Mammary epithelial cell (primary cell): ENCODE data around the gene ADAMTS4.

ENCODE experiments used
- CTCF ChIP-seq, 2 donors: IDR thresholded peaks in 1 of 2; conservative IDR thresholded peaks in 1 of 2; 2 replicates each; pipeline ENCODE4 v1.5.1; 2011 to 2012; ENCODE audit warnings: inconsistent platforms in 2 of 2, low read length in 2 of 2, mild to moderate bottlenecking in 2 of 2, control low read depth in 1 of 2, low read depth in 1 of 2; ENCODE audit not compliant: insufficient read depth in 1 of 2; ENCODE audit errors: extremely low read depth in 1 of 2
- EZH2 ChIP-seq: IDR thresholded peaks from 2 replicates; pipeline ENCODE4 v1.6.1; 2012; ENCODE audit warnings: low read length, inconsistent platforms, borderline replicate concordance

DNA sequence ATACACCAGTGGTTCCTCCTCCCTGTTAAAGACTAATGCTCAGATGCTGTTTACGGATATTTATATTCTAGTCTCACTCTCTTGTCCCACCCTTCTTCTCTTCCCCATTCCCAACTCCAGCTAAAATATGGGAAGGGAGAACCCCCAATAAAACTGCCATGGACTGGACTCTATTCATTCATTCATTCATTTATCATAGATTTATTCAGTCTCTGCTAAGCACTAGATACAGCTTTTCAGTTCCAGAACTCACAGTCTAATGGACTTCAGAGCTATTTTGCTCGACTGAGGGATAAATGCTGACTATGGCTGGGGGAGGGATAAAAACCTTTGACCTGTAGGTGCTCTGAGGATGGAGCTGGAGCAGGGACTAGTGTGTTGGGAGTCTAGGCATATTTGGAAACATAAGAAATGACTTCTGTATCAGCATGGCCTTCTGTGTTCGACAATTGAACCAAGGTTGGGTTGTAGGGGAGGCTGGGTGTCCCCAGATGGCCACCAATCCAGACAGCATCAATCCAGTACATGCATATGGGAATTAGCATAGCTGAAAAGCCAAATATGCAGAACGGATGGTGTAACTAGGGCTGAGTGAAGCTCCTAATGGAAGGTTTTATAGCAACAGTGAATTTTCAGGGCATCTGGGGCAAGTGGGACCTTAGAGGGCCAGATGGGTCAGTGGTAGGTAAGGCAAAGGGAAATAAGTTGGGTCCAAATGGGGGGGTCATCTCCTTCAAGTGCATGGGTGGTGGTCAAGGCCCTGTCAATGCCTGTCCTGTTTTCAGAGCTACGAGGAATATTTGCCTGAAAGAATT, 20.4 kb upstream of the ADAMTS4 start:
- no peak for TF ChIP-seq CTCF (conservative IDR thresholded peaks at IDR 0.05 in 1 of 2, IDR thresholded peaks at IDR 0.05 in 1 of 2; ENCODE audit: extremely low read depth in 1 of 2, insufficient read depth in 1 of 2, low read depth in 1 of 2, low read length in 2 of 2)
- TF ChIP-seq EZH2, result no peak
